Uterus (tissue), 2 donors: ENCODE data around the gene HNRNPA2B1.

Source experiments
- POLR2A ChIP-seq, 2 donors: fragments of 450-650 bp; IDR thresholded peaks; one replicate each; pipeline ENCODE4 v1.6.1; 2016; ENCODE audit warnings: antibody characterized with exemption in 2 of 2, mild to moderate bottlenecking in 1 of 2, moderate library complexity in 1 of 2
- TF ChIP-seq, protein P1 (sequence below), 4 experiments: fragments of 200-600 bp in 2 of 4; fragments of 450-650 bp in 2 of 4; sonication (generic) in 2 of 4; IDR thresholded peaks; one replicate each; pipeline ENCODE4 v1.5.1; 2016 to 2019; ENCODE audit warnings: antibody characterized with exemption in 4 of 4, mild to moderate bottlenecking in 2 of 4, moderate library complexity in 1 of 4

DNA sequence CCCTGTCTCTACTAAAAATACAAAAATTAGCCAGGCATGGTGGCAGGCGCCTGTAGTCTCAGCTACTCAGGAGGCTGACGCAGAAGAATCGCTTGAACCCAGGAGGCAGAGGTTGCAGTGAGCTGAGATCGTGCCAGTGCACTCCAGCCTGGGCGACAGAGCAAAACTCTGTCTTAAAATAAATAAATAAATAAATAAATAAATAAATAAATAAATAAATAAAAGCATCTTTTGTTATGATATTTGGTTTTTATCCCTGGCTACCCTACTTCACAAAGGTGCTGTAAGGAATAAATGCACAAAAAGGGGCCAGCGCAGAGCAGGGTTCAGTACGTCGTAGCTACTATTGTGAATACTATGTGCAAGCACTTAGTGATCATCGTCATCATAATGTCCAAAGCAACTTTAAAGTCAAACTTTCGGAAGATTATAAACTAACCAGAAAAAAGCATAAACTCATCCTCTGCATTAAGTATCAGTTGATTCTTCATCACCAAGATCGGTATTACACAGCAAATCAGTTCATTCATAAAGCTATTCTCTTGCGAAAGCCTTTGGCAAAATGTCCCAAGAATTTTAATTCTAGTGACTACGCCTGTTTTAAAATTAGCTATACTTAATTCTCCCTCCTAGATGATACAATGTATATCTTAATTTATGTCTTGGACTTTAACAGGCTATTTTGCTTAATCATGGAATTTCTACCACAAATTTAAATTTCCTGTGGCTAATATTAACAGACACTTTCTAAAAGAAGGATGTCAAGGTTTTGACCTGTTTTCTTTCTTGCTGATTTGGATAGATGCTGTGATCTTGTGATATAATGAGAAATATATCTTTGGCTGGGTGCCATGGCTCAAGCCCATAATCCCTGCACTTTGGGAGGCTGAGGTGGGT lies 56.1 kb downstream of the HNRNPA2B1 start:
- TF ChIP-seq, protein P1, sequence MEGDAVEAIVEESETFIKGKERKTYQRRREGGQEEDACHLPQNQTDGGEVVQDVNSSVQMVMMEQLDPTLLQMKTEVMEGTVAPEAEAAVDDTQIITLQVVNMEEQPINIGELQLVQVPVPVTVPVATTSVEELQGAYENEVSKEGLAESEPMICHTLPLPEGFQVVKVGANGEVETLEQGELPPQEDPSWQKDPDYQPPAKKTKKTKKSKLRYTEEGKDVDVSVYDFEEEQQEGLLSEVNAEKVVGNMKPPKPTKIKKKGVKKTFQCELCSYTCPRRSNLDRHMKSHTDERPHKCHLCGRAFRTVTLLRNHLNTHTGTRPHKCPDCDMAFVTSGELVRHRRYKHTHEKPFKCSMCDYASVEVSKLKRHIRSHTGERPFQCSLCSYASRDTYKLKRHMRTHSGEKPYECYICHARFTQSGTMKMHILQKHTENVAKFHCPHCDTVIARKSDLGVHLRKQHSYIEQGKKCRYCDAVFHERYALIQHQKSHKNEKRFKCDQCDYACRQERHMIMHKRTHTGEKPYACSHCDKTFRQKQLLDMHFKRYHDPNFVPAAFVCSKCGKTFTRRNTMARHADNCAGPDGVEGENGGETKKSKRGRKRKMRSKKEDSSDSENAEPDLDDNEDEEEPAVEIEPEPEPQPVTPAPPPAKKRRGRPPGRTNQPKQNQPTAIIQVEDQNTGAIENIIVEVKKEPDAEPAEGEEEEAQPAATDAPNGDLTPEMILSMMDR (IDR thresholded peaks at IDR 0.05), result no peak
- TF ChIP-seq POLR2A (IDR thresholded peaks at IDR 0.05), result no peak
